NCI-H526 treated with DMSO at 0.1 percent for 48 hours (cell line): Measurements from ENCODE around the gene JAKMIP3.

Experiments
- DNase-seq: peaks from one replicate; lab custom pipeline; 2025; lab: John Stamatoyannopoulos, UW

The JAKMIP3 gene

DNA sequence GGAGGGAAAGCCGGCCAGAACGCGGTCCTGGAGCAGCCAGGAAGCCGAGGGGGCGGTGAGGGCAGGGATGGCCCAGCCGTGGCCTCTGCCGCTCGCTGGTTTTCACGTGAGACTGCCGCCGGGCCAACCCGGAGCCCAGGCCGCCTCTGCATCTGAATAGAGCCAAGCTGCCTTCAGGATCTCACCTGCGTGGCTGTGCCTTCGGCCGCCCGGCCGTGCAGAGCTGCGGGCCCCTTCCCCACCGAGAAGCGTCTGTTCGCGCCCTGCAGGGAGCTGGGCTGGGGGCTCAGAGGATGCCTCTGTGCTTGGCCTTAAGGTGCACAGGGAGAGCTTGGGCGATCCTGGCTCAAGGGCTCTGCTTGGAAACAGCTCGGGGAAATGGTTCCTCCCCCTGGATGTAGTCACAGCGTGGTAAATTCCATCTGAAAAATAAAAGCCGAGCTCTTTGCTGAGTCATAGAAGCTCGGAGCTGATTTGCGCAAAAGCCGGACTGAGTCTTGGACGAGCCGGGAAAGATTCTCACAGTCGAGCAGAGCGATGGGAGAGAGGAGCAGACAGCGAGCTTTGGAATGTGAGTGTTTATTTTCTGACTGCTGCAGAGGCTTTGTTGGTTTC is at the start of gene JAKMIP3:
Gene JAKMIP3 (plus strand): TSS at position 456 of the 615 bp plus-strand sequence. CDS start 38,863 bp downstream, outside the sequence.
- DNase-seq: peak; percentile 61

DNA sequence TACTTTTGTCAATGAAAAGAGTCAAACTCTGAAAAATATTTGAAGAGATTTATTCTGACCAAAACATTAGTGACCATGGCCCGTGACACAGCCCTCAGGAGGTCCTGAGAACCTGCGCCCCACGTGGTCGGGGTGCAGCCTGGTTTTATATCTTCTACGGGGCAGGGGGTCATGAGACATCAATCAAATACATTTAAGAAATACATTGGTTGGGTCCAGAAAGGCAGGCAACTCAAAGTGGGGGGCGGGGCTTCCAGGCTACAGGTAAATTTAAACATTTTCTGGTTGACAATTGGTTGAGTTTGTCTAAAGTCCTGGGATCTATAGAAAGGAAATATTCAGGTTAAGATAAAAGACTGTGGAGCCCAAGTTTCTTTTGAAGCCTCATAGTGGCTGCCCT is 49.2 kb upstream of the JAKMIP3 start:
- no peak for DNase-seq

DNA sequence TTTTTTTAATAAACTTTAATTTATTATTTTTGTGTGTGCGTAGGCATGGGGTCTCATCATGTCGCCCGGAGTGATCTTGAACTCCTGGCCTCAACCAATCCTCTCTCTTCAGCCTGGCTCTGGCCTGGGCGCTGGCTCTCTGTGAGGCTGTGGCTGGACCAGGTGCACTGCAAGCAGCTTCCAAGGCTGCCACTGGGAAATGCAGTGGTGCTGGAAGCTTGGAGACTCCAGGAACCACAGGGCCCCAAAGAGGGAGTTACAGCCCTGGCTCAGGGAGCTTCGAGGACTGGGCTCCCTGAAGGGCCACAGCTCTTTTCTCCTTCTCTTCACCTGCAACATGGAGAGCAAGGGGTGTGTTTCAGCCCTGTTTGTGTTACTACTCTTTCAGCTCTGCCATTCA is 47.3 kb upstream of the JAKMIP3 start:
- DNase-seq: no peak

DNA sequence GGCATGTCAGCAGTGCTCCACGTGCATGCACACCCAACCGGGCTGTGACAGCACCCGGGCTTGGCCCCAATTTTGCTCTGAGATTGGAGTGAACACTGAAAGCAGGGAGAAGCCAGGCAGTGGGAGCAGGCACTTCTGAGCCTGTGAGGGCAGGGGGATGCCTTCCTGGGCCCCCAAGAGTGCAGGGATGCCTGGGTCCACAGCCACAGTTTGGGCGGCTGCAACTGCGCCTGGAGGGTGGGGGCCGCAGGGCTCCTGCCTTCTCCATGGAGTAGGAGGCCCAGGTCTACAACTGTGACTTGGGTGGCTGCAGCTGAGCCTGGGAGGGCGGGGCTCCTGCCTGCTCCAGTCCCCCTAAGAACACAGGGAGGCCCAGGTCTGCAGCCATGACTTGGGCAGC is 46.4 kb upstream of the JAKMIP3 start:
- DNase-seq: no peak

DNA sequence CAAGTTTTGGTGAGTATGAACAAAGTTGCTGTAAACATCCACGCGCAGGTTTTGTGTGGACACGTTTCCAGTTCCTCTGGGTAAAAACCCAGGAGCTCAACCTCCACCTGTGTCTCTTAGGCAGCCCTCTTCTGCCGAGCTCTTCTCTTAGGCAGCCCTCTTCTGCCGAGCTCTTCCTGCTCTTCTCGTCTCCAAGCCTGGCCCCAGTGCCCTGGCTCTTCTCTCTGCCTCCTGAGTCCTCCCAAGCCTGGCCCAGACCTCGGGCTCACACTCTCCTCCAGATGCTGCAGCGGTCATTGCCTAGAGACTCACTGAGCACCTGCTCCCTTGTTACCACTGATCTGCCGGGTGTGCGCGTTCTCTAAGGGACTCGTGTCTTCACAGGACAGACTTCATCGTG is 45.3 kb upstream of the JAKMIP3 start:
- DNase-seq: no peak

DNA sequence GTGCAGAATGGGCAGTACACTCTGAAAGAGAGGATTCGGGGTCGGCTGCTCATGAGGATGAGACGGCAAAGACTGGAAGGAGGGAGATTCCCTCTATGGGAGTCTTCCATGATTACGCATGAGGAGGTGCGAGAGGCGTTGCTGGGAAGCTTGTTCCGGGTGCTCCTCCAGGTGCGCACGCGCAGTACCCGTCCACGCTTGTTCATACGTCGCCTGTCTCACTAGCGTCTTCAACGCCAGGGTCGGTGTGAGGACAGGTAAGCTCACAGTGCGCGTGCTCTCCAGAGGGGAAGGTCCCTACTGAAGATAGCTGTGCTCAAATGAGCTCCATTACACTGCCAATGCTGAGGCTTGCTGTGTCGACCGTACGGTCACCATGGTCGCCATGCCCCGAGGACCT is 44.7 kb upstream of the JAKMIP3 start:
- no peak for DNase-seq

DNA sequence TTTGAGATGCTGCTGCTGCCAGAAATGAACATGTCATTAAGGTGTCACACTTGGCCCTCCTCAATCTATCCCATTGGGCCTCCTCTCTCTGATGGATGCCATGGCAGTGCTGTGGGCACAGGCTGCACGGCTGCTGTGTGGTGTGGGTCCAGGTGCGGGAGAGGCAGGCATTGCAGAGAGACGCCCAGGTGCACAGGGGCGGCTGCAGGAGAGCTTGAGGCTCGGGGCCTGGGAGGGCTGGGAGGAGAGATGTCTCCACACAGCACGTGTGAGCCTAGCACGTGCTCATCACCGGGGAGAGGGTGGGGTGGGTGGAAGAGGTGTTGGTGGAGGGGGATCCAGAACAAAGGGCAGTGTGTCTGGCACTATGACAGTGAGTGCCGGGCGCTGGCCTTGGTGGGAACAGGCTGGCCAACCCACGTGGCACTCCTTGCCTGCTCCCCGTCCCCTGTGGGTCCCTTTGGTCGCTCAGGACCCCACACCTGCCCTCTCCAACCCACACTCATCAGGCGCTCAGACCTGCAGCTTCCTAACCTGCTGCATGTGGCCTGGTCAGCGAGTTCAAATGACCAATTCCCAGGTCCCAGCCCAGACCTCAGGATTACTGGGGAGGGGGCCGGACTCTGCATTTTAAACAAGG is 44.1 kb upstream of the JAKMIP3 start:
- DNase-seq: no peak

DNA sequence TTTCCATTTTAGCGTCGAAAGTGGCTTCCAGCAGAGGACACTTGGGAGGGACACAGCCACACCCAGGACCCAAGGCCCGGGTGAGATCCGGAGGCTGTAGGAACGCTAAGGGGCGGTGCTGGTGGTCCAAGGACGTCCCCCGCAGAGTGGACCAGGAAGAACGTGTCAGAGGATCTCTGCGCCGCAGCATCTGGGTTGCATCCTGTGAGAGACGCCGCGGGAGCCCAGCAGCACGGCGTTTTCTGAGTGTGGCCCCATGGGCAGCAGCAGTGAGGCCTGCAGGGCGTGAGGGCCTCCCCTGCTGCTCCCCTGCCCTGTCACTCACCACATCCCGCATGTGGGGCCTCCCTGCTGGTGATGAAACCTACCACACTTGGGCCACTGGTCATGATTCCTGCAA is 43.5 kb upstream of the JAKMIP3 start:
- DNase-seq: no peak

DNA sequence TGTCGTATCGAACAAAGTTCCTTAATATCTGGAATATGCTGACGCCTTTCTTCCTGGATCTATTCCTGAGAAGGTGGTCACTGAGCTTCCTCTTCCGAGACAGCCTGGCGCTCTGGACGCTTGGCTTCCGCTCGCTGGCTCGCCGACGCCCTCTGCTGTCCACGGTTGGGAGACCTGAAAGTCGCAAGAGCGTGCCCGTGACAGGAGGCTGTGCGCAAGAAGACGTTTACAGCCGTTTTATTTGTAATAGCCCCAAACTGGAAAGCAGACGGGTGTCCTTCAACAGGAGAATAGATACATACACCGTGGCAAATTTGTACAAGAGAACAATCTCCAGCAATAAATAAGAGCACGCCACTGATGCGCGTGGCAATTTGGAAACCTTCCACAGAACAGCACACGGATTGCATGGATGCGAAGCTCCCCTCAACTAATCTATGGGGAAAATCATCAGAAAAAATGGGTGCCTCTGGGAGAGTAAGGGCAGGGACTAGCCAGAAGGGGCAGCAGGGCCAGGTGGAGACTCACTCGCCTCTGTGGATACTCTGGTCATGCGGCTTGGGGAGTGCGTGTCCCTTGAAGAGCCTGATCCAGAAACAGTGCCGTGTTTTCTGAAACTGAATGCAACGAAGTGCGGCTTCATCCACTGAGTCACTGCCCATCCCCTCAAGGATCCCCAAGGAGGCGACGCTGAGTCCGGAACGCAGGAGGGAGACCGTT is 42.5 kb upstream of the JAKMIP3 start:
- peak; percentile 57 for DNase-seq

DNA sequence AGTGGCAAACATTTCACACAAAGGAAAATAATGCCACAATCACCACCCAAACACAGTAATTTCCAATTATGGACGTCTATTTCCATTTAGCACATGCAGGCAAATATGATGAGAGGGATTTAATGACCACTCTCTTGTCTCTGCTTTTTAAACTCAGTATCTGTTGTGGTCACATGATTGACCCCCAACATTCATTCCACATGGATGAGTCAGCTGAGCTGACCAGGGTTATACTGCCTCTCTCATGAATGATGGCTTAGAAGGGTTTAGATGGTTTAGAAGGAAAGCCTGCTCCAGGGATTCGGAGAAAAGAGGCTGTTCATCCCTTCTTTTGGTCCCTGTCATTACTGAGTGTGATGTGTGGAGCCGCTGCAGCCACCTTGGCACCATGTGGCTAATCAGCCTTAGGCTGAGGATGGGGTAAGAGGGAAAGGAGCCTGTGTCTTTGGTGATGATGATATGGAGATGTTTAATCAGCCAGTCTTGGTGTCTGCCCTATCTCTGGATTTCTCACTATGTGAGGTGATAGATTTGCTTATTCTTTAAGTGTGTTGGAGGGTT is 38.2 kb upstream of the JAKMIP3 start:
- DNase-seq: no peak

DNA sequence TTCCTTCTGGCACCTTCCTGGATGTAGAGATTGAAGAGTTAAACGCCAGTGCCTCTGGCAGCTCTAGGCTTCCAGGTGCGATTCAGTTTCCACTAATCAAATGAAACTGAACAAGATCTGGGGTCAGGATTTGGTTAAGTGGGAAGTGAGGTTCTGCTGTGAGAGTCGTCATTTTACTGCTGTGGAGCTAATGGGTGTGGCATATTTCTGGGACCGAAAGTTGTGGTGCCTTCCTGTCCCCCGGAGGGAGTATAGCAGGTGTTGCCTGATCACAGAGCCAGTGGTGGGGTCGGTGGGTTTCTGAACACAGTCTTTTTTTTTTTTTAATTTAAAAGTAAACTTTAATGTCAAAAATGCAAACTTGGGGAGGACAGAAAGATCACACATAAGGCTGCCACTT is 37.0 kb upstream of the JAKMIP3 start:
- no peak for DNase-seq

DNA sequence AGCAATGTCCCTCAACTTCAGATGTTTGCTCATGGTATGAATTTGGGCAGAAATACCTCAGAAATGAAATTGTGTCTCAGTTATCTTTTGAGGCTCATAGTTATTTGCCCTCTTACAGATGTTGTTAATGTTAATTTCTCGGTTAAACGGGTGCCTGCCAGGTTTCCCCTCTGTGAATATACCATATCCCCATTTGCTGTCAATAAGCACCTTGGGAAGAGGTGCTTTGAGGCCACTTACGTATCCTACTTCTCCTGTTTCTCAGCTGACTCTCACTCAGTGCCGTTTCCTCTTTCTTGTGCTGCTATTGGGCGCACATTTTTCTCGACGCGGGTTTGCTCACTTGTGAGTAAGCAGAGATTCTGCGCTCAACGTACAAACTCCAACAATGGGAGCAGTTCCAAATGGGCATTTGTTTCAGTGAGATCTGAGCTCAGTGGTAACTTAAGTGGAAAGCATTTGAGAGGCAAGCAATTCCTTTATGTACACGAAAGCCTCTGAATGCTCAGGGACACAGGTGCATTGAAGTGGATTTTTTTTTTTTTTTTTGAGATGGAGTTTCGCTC is 34.8 kb upstream of the JAKMIP3 start:
- no peak for DNase-seq

DNA sequence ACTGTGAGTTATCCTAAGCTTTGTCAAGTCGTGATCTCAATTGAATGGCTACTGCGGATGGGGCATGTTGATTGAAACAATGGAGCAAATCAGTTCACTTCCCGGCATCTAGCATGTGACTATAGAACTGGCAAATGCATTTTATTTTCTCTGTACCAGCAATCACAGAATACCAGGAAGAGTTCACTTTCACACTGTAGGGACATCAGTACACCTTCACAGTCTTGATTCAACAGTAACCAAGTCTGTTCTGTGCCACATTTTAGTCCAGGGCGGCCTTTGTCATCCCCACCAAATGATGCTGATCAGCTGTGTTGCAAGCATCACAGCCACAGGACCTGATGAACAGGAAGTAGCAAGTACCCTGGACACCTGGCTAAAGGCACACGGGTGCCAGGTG is 32.1 kb upstream of the JAKMIP3 start:
- no peak for DNase-seq

DNA sequence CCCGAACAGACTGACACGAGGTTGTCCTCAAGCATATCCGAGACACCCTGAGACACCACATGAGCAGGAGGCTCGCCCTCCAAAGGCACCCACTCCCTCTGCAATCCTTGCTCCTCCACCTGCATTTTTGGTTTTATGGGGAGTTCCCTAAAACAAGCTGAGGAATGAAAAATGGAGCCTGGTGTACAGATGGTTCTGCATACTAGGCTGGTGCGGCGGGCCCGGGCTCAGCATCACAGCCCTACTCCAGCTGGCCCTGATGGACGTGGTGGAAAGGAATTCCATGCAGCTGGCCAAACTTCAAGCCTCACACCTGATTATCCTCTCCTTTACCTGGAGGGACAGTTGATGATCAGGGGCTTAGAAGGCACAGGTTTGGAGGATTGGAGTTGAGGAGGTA is 30.3 kb upstream of the JAKMIP3 start:
- DNase-seq: no peak

DNA sequence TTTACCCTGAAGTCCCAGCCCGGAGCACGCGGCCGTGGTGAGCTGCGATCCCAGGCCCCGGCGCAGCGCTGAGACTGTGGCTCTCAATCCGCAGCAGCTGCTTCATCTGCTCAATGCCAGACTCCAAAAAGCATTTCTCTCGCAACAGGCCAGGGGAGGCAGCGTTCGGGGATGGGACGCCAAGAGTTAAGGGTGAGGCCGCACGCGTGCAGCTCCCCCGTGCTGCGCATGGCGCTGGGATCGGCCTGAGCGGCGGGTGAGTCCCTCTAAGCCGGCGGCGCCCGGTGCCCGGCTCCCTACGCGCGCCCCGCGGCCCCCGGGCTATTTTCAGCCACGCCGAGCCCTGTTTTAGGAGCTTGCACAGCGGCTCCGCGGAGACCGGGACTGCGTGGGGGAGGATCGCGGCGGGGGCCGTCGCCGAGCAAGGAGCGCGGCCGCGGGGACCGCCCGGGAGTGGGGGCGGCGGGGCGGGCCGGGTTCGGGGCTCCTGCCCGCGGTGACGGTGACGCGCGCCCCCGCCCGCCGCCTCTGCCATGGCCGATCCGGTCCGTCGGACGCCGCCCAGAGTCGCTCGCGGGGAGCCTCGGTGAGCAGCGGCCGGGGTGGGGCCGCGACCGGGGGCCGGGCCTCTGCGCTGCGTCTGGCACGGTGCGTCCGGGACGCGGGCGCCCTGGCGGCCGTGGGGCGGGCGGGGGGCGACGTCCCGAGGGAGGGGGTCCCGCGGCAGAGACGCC is 29.4 kb upstream of the JAKMIP3 start:
- DNase-seq: no peak

DNA sequence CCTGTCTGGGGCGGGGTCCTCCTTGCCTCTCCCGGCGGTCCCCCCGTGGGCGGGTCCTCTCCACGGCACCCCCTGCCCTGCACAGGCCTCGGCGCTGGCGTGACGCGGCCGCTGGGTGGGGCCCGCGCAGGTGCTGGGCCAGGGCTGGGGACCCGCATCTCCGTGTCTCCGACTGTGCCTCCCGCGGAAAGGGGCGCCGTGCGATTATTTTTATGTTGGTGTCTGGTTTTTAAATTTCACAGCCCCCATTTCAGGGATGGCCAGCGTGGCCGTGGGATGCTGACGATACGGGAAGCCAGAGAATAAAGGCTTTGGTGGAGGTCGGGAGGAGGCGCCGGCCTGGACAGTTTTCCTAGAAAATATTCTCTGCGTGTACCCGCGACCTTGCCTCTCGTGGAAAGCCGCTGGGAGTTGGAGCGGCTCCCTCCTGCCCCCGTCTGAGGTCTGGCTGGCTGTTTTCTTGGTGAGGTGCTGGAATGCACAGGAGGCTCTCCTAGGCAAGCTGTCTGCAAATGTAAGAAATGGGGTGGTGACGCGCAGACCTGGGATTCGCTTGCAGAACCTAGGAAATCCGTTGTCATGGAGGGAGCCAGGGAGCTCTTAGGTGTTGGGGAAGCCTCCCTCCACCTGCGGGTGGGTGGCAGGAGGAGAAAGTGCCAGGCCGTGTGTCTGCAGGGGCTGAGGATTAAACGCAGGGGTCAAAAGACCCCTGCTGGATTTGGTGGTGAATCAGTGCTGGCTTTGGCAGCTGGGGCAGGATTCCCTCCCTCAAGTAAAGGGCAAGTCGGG is 28.7 kb upstream of the JAKMIP3 start:
- DNase-seq: no peak

DNA sequence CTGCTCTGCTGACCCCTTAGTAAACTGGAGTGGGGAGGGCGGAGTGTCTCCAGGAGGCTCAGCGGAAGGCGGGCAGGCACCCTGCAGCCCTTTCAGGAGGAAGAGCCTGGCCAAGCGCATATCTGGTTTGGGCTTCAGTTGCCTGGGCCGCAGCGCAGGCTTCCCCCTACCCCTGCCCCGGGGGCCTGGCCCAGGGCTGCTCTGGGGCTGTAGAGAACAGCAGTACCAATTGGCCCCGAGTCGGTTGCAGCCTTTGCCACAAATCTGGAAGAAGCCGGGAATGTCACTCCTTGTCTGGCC is 28.1 kb upstream of the JAKMIP3 start:
- no peak for DNase-seq

DNA sequence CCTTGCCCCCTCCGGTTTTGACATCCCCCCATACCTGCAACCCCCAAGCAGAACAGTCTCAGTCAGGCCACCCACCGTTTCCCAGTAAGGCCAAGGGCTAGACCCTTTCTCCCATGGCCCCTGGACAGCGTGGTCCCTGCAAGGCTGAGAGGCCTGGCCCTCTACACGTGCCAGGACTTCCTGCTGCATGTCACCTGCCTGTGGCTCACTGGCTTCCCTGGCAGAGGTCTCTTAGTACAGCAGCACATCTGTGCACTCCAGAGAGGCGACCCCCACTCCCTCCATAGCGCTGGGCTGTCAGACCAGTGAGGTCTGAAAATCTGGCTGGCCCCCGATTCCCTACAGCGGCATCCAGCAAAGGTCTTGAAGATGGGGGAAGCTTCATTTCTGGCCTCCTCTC is 26.4 kb upstream of the JAKMIP3 start:
- no peak for DNase-seq

DNA sequence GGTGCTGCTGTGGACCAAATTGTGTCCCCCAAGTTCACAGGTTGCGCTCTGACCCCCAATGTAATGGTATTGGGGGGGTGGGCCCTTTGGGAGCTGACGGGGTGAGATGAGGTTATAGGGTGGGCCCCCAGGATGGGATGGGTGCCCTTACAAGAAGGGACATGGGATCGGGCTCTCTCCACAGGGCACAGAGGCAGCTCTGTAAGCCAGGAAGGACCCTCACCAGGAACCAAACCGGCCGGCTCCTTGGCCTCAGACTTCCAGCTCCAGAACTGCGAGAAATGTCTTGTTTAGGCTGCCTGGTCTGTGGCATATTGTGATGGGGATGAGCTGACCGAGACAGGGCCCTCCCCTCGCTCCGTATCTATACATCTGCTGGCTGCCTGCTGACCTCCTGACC is 25.7 kb upstream of the JAKMIP3 start:
- no peak for DNase-seq

DNA sequence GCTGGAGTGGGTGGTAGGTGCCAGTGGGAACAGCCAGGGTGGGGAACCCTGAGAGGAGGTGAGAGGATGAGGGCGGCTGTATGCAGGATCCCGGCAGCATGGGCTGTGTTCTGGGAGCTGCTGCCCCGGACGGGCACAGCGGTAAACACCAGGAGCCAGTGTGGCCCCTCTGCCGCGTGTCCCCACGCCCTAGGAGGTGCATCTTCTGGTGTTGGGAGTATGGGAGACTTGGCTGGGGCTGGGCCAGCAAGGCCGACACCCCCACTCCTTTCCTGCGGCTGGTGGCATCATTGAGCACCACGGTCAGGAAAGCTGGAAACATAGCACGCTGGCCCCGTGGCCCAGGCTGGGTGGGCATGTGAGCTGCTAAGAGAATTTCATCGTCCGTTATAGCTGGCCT is 24.4 kb upstream of the JAKMIP3 start:
- DNase-seq: no peak

DNA sequence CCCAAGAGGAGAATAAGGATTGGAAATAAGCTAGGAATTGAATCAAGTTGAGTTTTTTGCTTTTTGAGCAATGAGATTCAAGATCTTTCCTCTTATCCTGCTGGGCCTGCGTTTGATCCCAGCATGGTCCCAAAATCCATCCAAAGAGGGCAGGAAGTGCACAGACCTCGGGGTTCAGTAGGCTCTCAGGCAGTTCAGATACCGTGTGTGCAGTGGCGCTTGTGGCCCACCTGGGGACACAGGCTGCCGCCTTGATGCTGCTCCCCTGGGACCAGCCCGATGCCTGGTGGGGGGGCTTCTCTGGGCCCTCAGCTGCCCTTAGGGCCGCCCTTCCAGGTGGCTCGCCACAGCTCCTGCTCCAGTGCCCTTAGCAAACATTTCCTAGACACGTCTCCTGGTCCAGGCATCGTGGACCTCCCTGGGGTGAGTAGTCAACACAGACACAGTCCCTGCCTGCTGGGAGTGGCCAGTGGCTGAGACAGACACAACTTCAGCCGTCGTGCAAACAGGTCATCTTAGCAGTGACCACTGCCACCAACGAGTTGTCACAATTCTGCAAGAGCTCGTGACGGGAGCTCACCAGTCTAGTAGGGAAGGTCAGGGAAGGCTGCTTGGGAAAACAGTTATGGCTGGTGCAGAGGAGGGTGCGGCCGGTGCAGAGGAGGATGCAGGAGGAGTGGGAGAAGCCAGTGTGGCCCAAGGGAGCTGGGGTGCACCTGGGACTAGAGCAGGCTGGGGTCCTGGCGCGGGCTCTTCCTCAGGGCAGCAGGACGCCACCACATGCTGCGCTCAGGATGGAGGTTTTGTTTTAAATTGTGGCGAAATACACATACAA is 21.7 kb upstream of the JAKMIP3 start:
- no peak for DNase-seq
